HFFc6 (cell line): ENCODE measurements around the gene KDM4C. TPM values are rescaled to one million over a fixed set of nuclear protein-coding genes. Genes with fewer than 3 reads are reported as not detected.
"Not testable (repeated sequence)": the region's sequence is repeated elsewhere in the genome, so short reads cannot be mapped to it uniquely, and the experiment has no call there.

Experiments
- DNase-seq: peaks from one replicate; pipeline ENCODE4 v3.0.0-alpha.2; 2018
- H3K27ac Mint-ChIP-seq: 2 replicates; pipeline ENCODE4 v1.8.0; 2020; ENCODE audit warnings: mild to moderate bottlenecking, mixed read lengths
- H3K27me3 Mint-ChIP-seq: 2 replicates; pipeline ENCODE4 v1.8.0; 2021; ENCODE audit warnings: mild to moderate bottlenecking, moderate library complexity, mixed read lengths; ENCODE audit not compliant: insufficient read depth
- H3K36me3 Mint-ChIP-seq: 2 replicates; pipeline ENCODE4 v1.8.0; 2021; ENCODE audit warnings: low read depth, mixed read lengths
- H3K4me1 Mint-ChIP-seq: 2 replicates; pipeline ENCODE4 v1.8.0; 2020; ENCODE audit warnings: low read depth, mixed read lengths
- H3K4me3 Mint-ChIP-seq: 2 replicates; pipeline ENCODE4 v1.8.0; 2020; ENCODE audit warnings: mild to moderate bottlenecking, moderate library complexity, mixed read lengths
- H3K9me3 Mint-ChIP-seq: 2 replicates; pipeline ENCODE4 v1.8.0; 2020; ENCODE audit warnings: mild to moderate bottlenecking, mixed read lengths
- total RNA-seq, 6 experiments: library from RNA; stranded (reverse); fragmentation: NEBNext Ultra II Directional; extraction: Animal tissue kit (Norgen Biotek cat#: 25700); gene quantifications; 2 replicates in 1 of 6; 3 replicates in 5 of 6; pipeline ENCODE4 v1.2.3, GENCODE V29; 2021
- TF ChIP-seq, protein P1 (sequence below): fragments of 200-600 bp; sonication (generic); IDR thresholded peaks from 2 replicates; pipeline ENCODE4 v1.5.0; 2021; ENCODE audit warnings: antibody characterized with exemption, mild to moderate bottlenecking

The KDM4C gene
- total RNA-seq, 6 experiments from 2014 or later, result 9.1 to 12.0 (median 11.1) TPM

DNA sequence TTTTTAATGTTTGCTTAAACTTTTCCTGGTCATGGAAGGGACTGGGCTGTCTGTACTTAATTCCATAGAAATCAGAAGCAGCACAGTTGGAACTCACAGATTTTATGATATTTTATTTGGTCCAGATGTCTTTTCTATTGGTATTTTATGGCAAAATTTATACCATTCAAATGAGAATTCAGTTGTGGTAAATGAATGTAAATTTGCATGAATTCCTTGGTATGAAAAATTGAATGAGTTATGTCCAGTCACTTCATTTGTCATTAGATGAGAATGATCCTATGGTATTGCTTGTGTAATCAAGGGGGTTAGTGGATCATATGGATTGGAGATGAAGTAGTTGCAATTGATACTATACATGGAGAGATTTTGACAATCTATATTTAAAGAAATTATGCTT, 188.0 kb downstream of the KDM4C start:
- Mint-ChIP-seq H3K4me1 (peaks cover 38% of the 10 kb centered on the region), H3K9me3 (no peaks in the 10 kb centered on the region), H3K27me3 (no peaks in the 10 kb centered on the region), H3K4me3 (no peak overlapping the region), H3K36me3 (no peaks in the 10 kb centered on the region), H3K27ac (no peak overlapping the region)
- TF ChIP-seq, protein P1, sequence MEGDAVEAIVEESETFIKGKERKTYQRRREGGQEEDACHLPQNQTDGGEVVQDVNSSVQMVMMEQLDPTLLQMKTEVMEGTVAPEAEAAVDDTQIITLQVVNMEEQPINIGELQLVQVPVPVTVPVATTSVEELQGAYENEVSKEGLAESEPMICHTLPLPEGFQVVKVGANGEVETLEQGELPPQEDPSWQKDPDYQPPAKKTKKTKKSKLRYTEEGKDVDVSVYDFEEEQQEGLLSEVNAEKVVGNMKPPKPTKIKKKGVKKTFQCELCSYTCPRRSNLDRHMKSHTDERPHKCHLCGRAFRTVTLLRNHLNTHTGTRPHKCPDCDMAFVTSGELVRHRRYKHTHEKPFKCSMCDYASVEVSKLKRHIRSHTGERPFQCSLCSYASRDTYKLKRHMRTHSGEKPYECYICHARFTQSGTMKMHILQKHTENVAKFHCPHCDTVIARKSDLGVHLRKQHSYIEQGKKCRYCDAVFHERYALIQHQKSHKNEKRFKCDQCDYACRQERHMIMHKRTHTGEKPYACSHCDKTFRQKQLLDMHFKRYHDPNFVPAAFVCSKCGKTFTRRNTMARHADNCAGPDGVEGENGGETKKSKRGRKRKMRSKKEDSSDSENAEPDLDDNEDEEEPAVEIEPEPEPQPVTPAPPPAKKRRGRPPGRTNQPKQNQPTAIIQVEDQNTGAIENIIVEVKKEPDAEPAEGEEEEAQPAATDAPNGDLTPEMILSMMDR, result no peak
- DNase-seq, result no peak

- TF ChIP-seq, protein P1, result no peak
- Mint-ChIP-seq H3K4me1 (peaks cover 33% of the 10 kb centered on the region), H3K9me3 (no peaks in the 10 kb centered on the region), H3K27ac (no peak overlapping the region), H3K36me3 (no peaks in the 10 kb centered on the region), H3K4me3 (no peak overlapping the region), H3K27me3 (no peaks in the 10 kb centered on the region)
- DNase-seq, result no peak
Observed at GRCh38 chr9:6946583-6947166, 188.9 kb downstream of the KDM4C start.

DNA sequence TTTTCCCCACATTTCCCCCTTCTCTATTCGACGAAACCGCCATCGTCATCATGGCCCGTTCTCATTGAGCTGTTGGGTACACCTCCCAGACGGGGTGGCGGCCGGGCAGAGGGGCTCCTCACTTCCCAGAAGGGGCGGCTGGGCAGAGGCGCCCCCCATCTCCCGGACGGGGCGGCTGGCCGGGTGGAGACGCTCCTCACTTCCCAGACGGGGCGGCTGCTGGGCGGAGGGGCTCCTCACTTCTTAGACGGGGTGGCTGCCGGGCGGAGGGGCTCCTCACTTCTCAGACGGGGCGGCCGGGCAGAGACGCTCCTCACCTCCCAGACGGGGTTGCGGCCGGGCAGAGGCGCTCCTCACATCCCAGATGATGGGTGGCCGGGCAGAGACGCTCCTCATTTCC, 191.1 kb downstream of the KDM4C start:
- not testable (repeated sequence) for H3K9me3 Mint-ChIP-seq, H3K4me3 Mint-ChIP-seq, H3K27ac Mint-ChIP-seq, H3K27me3 Mint-ChIP-seq, DNase-seq, H3K36me3 Mint-ChIP-seq
- H3K4me1 Mint-ChIP-seq, result peaks cover 22% of the 10 kb centered on the region

GRCh38 chr9:6955251-6955921, 197.6 kb downstream of the KDM4C start:
- no peaks in the 10 kb centered on the region for H3K27me3 Mint-ChIP-seq
- H3K36me3 Mint-ChIP-seq, result no peaks in the 10 kb centered on the region
- H3K4me3 Mint-ChIP-seq, result no peak overlapping the region
- DNase-seq, result peak; percentile 28
- TF ChIP-seq, protein P1, result no peak
- peaks cover 11% of the 10 kb centered on the region for H3K4me1 Mint-ChIP-seq
- H3K27ac Mint-ChIP-seq, result no peak overlapping the region
- no peaks in the 10 kb centered on the region for H3K9me3 Mint-ChIP-seq

GRCh38 chr9:6956879-6957278, 199.1 kb downstream of the KDM4C start:
- DNase-seq, result no peak
- no peaks in the 10 kb centered on the region for H3K36me3 Mint-ChIP-seq
- H3K9me3 Mint-ChIP-seq, result no peaks in the 10 kb centered on the region
- TF ChIP-seq, protein P1, result no peak
- peaks cover 11% of the 10 kb centered on the region for H3K4me1 Mint-ChIP-seq
- H3K27ac Mint-ChIP-seq, result no peak overlapping the region
- no peaks in the 10 kb centered on the region for H3K27me3 Mint-ChIP-seq
- H3K4me3 Mint-ChIP-seq, result no peak overlapping the region

DNA sequence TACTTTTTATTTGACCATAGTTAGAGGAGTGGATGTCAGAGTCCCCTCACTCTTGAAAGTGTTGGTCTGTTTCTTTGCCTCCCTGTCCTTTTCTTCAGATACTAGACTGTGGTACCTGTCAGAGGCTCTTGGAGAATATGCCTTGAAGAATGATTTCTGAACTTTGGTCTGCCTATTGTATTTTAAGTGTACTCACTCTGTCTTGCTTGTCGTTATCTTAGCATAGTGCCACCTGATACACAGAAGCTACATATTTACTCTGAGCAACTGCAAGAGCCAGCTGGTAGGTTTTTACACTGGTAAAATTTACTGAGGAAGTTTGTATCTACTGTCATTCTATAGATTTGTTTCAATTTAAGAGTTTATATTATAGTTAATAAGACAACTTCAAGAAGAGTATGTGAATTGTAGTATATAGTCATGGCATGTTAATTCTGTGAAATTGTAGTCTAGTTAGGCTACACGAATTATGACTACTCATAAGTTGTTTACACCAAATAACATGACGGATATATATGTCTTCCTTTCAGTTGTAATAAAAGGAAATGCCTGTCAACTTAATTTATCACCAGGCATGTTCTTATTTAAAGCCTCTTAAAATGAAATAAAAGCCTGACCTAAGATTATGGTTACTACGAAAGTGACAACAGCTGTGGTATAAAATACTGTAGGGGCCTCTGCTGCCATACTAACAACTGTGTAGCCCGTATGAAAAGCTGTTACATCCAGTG, 201.7 kb downstream of the KDM4C start:
- DNase-seq, result no peak
- Mint-ChIP-seq H3K27me3 (no peaks in the 10 kb centered on the region), H3K9me3 (no peaks in the 10 kb centered on the region), H3K27ac (no peak overlapping the region), H3K36me3 (no peaks in the 10 kb centered on the region), H3K4me1 (peaks cover 11% of the 10 kb centered on the region), H3K4me3 (no peak overlapping the region)
- TF ChIP-seq, protein P1, result no peak
